ENCODE data around the gene TRIM13. TPM values are rescaled to one million over a fixed set of nuclear protein-coding genes. Genes with fewer than 3 reads are reported as not detected.

Gene TRIM13
- polyA plus RNA-seq, 2 donors = 22.1 to 25.1 TPM

DNA sequence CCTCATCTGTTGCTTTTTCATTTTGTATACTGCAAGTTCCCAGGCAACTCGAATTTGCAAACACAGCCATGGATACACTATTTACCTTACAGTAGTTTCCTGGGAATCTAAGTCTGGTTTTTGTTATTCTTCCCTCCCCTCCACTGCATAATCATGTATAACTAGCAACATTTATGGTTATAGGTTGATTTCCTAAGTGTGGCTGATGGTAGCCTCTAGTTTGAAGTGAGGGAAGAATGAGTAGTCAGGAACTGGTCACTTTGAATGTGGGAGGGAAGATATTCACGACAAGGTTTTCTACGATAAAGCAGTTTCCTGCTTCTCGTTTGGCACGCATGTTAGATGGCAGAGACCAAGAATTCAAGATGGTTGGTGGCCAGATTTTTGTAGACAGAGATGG lies 18.4 kb downstream of the TRIM13 start, which contains the start of gene KCNRG:
TSS of gene KCNRG (plus strand) at position 187 of the 400 bp plus-strand sequence. CDS start at position 237, 50 bp downstream.
- Histone ChIP-seq H3K27me3 (ENCODE audit: control insufficient read depth in 1 of 2, insufficient read depth in 2 of 2, low read length in 2 of 2) (no peaks in the 10 kb centered on the region), H3K27ac (ENCODE audit: low read depth in 2 of 2, low read length in 1 of 2) (peak within 1 kb of the TSS in 1 of 2 donors; percentile 30), H3K4me3 (ENCODE audit: low read depth in 1 of 2, low read length in 2 of 2) (no peak within 1 kb of the TSS), H3K36me3 (ENCODE audit: control insufficient read depth in 2 of 2, insufficient read depth in 2 of 2, low read length in 1 of 2) (peaks cover 0 to 11% of the 10 kb centered on the region in 2 donors), H3K9me3 (ENCODE audit: control insufficient read depth in 2 of 2, insufficient read depth in 1 of 2, low read depth in 1 of 2, low read length in 1 of 2) (no peaks in the 10 kb centered on the region), H3K4me1 (ENCODE audit: control insufficient read depth in 2 of 2, insufficient read depth in 2 of 2, low read length in 1 of 2) (no peaks in the 10 kb centered on the region)
- WGBS, 2 donors = 48 to 55% methylated on average over 5 of the region's 5 CpGs

DNA sequence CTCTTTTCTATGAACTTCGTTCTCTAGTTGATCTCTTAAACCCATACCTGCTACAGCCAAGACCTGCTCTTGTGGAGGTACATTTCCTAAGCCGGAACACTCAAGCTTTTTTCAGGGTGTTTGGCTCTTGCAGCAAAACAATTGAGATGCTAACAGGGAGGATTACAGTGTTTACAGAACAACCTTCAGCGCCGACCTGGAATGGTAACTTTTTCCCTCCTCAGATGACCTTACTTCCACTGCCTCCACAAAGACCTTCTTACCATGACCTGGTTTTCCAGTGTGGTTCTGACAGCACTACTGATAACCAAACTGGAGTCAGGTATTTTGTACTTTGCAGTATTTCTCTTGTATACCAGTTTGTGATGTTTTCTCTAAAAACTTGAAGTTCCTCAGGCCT lies 18.9 kb downstream of the TRIM13 start:
- no peaks in the 10 kb centered on the region for H3K4me1 ChIP-seq (ENCODE audit: control insufficient read depth in 2 of 2, insufficient read depth in 2 of 2, low read length in 1 of 2)
- peak overlapping the region in 1 of 2 donors; percentile 30 for H3K27ac ChIP-seq (ENCODE audit: low read depth in 2 of 2, low read length in 1 of 2)
- H3K27me3 ChIP-seq (ENCODE audit: control insufficient read depth in 1 of 2, insufficient read depth in 2 of 2, low read length in 2 of 2) = no peaks in the 10 kb centered on the region
- H3K9me3 ChIP-seq (ENCODE audit: control insufficient read depth in 2 of 2, insufficient read depth in 1 of 2, low read depth in 1 of 2, low read length in 1 of 2) = no peaks in the 10 kb centered on the region
- H3K4me3 ChIP-seq (ENCODE audit: low read depth in 1 of 2, low read length in 2 of 2) = no peak overlapping the region
- 67 to 73% methylated on average over 4 of the region's 4 CpGs for WGBS, 2 donors
- peaks cover 0 to 11% of the 10 kb centered on the region in 2 donors for H3K36me3 ChIP-seq (ENCODE audit: control insufficient read depth in 2 of 2, insufficient read depth in 2 of 2, low read length in 1 of 2)

DNA sequence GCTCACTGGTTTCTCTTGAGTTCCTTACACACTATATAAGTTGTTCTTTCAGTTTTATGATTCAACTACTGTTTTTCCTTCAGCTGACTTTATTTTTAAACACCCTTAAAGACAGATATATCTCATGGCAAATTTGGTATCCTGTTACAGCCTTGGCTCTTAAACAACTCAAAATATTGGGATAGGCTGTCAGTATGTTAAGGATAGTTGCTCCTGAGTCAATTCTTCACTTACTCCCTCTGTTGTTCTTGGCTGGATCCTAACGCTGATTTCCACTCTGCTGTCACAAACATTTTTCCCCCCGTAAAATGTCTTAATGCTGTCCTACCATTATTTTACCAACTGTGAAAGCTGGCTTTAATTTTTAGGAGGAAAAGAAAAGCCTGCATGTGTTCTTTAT lies 19.6 kb downstream of the TRIM13 start:
- Histone ChIP-seq H3K4me3 (ENCODE audit: low read depth in 1 of 2, low read length in 2 of 2) (no peak overlapping the region), H3K27ac (ENCODE audit: low read depth in 2 of 2, low read length in 1 of 2) (no peak overlapping the region), H3K4me1 (ENCODE audit: control insufficient read depth in 2 of 2, insufficient read depth in 2 of 2, low read length in 1 of 2) (no peaks in the 10 kb centered on the region), H3K36me3 (ENCODE audit: control insufficient read depth in 2 of 2, insufficient read depth in 2 of 2, low read length in 1 of 2) (peaks cover 0 to 11% of the 10 kb centered on the region in 2 donors), H3K27me3 (ENCODE audit: control insufficient read depth in 1 of 2, insufficient read depth in 2 of 2, low read length in 2 of 2) (no peaks in the 10 kb centered on the region), H3K9me3 (ENCODE audit: control insufficient read depth in 2 of 2, insufficient read depth in 1 of 2, low read depth in 1 of 2, low read length in 1 of 2) (no peaks in the 10 kb centered on the region)
- WGBS, 2 donors = 73 to 74% methylated on average over 2 of the region's 2 CpGs

DNA sequence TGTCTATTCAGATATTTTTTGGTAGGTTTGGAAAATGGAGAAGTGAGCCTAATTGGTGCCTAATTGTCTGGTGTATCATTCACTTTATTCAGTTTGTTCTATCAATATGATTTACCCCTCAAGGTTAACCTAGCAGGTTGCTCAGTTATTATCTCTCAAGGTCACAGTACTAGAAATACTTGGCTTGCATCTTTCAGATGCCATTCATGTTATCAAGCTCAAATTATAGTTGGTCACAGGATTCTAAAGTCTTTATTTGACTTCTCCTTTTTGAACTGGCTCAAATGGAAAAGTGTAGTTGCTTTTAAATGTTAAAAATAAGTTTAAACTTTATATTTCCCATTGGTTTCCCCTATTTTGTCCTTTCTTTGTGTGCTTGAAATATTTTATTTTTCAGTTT lies 21.0 kb downstream of the TRIM13 start:
- Histone ChIP-seq H3K36me3 (ENCODE audit: control insufficient read depth in 2 of 2, insufficient read depth in 2 of 2, low read length in 1 of 2) (peaks cover 0 to under 1% of the 10 kb centered on the region in 2 donors), H3K27me3 (ENCODE audit: control insufficient read depth in 1 of 2, insufficient read depth in 2 of 2, low read length in 2 of 2) (no peaks in the 10 kb centered on the region), H3K4me3 (ENCODE audit: low read depth in 1 of 2, low read length in 2 of 2) (no peak overlapping the region), H3K9me3 (ENCODE audit: control insufficient read depth in 2 of 2, insufficient read depth in 1 of 2, low read depth in 1 of 2, low read length in 1 of 2) (no peaks in the 10 kb centered on the region), H3K4me1 (ENCODE audit: control insufficient read depth in 2 of 2, insufficient read depth in 2 of 2, low read length in 1 of 2) (no peaks in the 10 kb centered on the region), H3K27ac (ENCODE audit: low read depth in 2 of 2, low read length in 1 of 2) (no peak overlapping the region)

DNA sequence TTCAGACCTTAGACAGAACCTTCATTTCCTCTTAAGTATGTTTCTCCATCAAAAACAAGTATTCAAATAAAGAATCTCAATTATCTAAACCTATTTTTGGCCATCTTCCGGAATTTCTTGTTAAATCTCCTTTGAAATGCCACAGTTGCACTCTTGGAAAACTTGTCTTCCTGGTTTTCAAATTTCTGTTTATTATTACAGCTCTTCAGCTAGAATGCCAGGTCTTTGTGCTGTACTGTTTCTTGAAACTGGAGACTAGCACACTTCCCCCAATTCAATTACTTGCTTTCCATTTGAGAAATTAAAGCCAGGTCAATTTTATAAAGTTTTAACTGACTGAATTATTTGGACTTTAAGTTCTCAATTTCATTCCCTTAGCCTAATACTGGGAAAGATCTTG lies 28.6 kb downstream of the TRIM13 start:
- no peak overlapping the region for H3K27ac ChIP-seq (ENCODE audit: low read depth in 2 of 2, low read length in 1 of 2)
- 32 to 47% methylated on average over 1 of the region's 1 CpG for WGBS, 2 donors

DNA sequence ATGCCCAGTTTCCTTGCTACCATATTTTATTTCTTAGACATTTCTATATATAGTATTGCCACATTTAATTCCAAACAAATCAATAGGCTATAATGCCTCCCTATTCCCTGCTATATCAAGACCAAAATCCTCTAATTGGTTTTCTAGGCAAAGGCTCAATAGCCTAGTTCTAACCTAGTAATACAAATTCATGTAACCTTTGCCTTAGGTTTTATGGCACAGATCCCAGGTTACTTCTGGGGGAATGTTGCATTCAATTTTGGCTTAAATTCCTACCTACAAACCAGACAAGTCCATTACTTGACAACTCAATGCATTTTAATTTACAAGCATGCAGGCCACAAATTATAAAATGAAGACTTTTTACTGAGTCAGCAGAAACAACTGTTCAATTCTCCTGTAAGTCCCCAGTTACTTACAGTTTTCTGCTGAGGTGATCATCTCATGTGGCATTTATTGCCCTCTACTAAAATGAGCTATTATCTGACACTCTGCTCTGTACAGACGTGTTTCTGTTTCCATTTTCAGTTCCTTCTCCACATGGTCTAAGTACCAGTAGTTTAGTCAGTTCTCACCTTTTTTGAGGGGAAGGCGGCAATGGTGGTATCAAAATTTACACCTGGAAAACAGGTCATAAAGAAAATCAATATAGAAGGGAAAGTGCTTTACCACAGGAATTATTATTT lies 30.1 kb downstream of the TRIM13 start:
- H3K9me3 ChIP-seq (ENCODE audit: control insufficient read depth in 2 of 2, insufficient read depth in 1 of 2, low read depth in 1 of 2, low read length in 1 of 2) = no peaks in the 10 kb centered on the region
- H3K36me3 ChIP-seq (ENCODE audit: control insufficient read depth in 2 of 2, insufficient read depth in 2 of 2, low read length in 1 of 2) = no peaks in the 10 kb centered on the region
- 87 to 90% methylated on average over 2 of the region's 2 CpGs for WGBS, 2 donors
- H3K4me1 ChIP-seq (ENCODE audit: control insufficient read depth in 2 of 2, insufficient read depth in 2 of 2, low read length in 1 of 2) = no peaks in the 10 kb centered on the region
- H3K27ac ChIP-seq (ENCODE audit: low read depth in 2 of 2, low read length in 1 of 2) = no peak overlapping the region
- H3K4me3 ChIP-seq (ENCODE audit: low read depth in 1 of 2, low read length in 2 of 2) = no peak overlapping the region
- no peaks in the 10 kb centered on the region for H3K27me3 ChIP-seq (ENCODE audit: control insufficient read depth in 1 of 2, insufficient read depth in 2 of 2, low read length in 2 of 2)

More for the DNA sequence above, 28.6 kb downstream of the TRIM13 start:
- H3K4me1 ChIP-seq (ENCODE audit: control insufficient read depth in 2 of 2, insufficient read depth in 2 of 2, low read length in 1 of 2) = no peaks in the 10 kb centered on the region
- no peak overlapping the region for H3K4me3 ChIP-seq (ENCODE audit: low read depth in 1 of 2, low read length in 2 of 2)
- H3K9me3 ChIP-seq (ENCODE audit: control insufficient read depth in 2 of 2, insufficient read depth in 1 of 2, low read depth in 1 of 2, low read length in 1 of 2) = no peaks in the 10 kb centered on the region
- no peaks in the 10 kb centered on the region for H3K36me3 ChIP-seq (ENCODE audit: control insufficient read depth in 2 of 2, insufficient read depth in 2 of 2, low read length in 1 of 2)
- no peaks in the 10 kb centered on the region for H3K27me3 ChIP-seq (ENCODE audit: control insufficient read depth in 1 of 2, insufficient read depth in 2 of 2, low read length in 2 of 2)

DNA sequence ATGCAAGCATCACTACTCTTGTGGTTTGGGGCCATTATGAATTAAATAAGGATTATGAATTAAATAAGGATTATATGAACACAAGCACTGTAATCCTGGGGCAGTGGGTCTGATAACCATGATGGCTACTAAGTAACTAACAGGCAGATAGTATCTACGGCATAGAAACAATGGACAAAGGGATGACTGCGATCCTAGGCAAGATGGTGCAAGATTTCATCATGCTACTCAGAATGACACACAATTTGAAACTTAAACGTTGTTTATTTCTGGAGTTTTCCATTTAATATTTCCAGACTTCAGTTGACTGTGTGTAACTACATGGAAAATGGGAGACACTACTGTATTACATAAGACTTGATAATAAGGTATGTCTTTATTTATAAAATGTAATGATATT lies 33.5 kb downstream of the TRIM13 start:
- 90 to 92% methylated on average over 3 of the region's 3 CpGs for WGBS, 2 donors
- Histone ChIP-seq H3K27me3 (ENCODE audit: control insufficient read depth in 1 of 2, insufficient read depth in 2 of 2, low read length in 2 of 2) (no peaks in the 10 kb centered on the region), H3K27ac (ENCODE audit: low read depth in 2 of 2, low read length in 1 of 2) (no peak overlapping the region), H3K4me1 (ENCODE audit: control insufficient read depth in 2 of 2, insufficient read depth in 2 of 2, low read length in 1 of 2) (no peaks in the 10 kb centered on the region), H3K4me3 (ENCODE audit: low read depth in 1 of 2, low read length in 2 of 2) (no peak overlapping the region), H3K9me3 (ENCODE audit: control insufficient read depth in 2 of 2, insufficient read depth in 1 of 2, low read depth in 1 of 2, low read length in 1 of 2) (no peaks in the 10 kb centered on the region), H3K36me3 (ENCODE audit: control insufficient read depth in 2 of 2, insufficient read depth in 2 of 2, low read length in 1 of 2) (no peaks in the 10 kb centered on the region)

DNA sequence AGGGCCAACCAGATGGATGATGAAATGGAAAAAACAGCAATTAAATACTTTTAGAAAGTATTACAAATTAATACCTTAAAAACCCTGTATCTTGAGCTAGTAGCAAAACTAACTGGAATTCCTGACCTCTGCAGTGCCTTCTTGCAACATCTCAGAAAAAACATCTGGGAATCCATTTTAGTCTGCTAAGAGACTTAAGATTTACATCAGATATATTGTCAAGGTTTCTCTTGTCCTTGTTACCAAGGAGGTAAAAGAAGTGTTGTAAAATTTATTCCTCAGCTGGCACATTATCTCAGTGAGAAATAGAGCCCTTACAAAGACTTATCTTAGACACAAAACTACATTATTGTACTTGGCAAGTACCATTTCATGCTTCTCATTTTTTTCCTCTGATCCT lies 36.9 kb downstream of the TRIM13 start:
- H3K9me3 ChIP-seq (ENCODE audit: control insufficient read depth in 2 of 2, insufficient read depth in 1 of 2, low read depth in 1 of 2, low read length in 1 of 2) = no peaks in the 10 kb centered on the region

DNA sequence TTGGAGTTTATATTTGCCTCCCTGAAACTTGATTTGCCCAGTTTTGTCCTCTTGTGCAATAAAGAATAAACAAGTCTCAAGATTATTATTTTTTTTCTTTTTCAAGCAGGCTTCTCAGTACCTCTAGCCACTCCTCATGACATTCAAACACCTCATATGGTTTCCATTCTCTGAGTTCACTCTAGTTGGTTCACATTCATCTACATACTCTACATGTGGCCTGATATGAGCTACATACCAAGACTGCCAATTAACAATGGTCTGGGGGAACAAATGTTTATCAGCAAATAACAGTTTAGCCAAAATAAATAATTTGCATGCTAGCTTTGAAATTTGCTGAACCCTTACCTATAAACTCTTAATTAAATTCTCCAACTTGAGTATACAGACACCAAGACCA lies 40.9 kb downstream of the TRIM13 start:
- Histone ChIP-seq H3K4me3 (ENCODE audit: low read depth in 1 of 2, low read length in 2 of 2) (no peak overlapping the region), H3K4me1 (ENCODE audit: control insufficient read depth in 2 of 2, insufficient read depth in 2 of 2, low read length in 1 of 2) (no peaks in the 10 kb centered on the region), H3K27me3 (ENCODE audit: control insufficient read depth in 1 of 2, insufficient read depth in 2 of 2, low read length in 2 of 2) (no peaks in the 10 kb centered on the region), H3K36me3 (ENCODE audit: control insufficient read depth in 2 of 2, insufficient read depth in 2 of 2, low read length in 1 of 2) (no peaks in the 10 kb centered on the region), H3K27ac (ENCODE audit: low read depth in 2 of 2, low read length in 1 of 2) (no peak overlapping the region), H3K9me3 (ENCODE audit: control insufficient read depth in 2 of 2, insufficient read depth in 1 of 2, low read depth in 1 of 2, low read length in 1 of 2) (no peaks in the 10 kb centered on the region)

More for the DNA sequence above, 36.9 kb downstream of the TRIM13 start:
- Histone ChIP-seq H3K4me3 (ENCODE audit: low read depth in 1 of 2, low read length in 2 of 2) (no peak overlapping the region), H3K27me3 (ENCODE audit: control insufficient read depth in 1 of 2, insufficient read depth in 2 of 2, low read length in 2 of 2) (no peaks in the 10 kb centered on the region), H3K27ac (ENCODE audit: low read depth in 2 of 2, low read length in 1 of 2) (no peak overlapping the region), H3K36me3 (ENCODE audit: control insufficient read depth in 2 of 2, insufficient read depth in 2 of 2, low read length in 1 of 2) (no peaks in the 10 kb centered on the region), H3K4me1 (ENCODE audit: control insufficient read depth in 2 of 2, insufficient read depth in 2 of 2, low read length in 1 of 2) (no peaks in the 10 kb centered on the region)

DNA sequence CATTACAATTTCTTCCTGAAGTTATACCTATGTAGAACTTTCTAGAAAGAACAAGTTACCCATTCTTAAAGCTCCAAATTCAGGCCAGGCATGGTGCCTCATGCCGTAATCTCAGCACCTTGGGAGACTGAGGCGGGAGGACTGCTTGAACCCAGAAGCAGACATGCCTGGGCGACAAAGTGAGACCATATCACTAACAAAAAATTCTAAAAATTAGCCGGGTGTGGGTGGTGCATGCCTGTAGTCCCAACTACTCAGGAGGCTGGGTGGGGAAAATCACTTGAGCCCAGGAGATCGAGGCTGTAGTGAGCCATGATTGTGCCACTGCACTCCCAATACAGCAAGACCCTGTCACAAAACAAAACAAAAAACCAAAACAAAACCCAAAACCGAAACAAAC lies 41.4 kb downstream of the TRIM13 start:
- Histone ChIP-seq H3K4me1 (ENCODE audit: control insufficient read depth in 2 of 2, insufficient read depth in 2 of 2, low read length in 1 of 2) (no peaks in the 10 kb centered on the region), H3K27ac (ENCODE audit: low read depth in 2 of 2, low read length in 1 of 2) (no peak overlapping the region), H3K36me3 (ENCODE audit: control insufficient read depth in 2 of 2, insufficient read depth in 2 of 2, low read length in 1 of 2) (no peaks in the 10 kb centered on the region), H3K4me3 (ENCODE audit: low read depth in 1 of 2, low read length in 2 of 2) (no peak overlapping the region), H3K9me3 (ENCODE audit: control insufficient read depth in 2 of 2, insufficient read depth in 1 of 2, low read depth in 1 of 2, low read length in 1 of 2) (no peaks in the 10 kb centered on the region), H3K27me3 (ENCODE audit: control insufficient read depth in 1 of 2, insufficient read depth in 2 of 2, low read length in 2 of 2) (no peaks in the 10 kb centered on the region)
- WGBS, 2 donors = 98% methylated on average over 6 of the region's 6 CpGs

All from esophagus (tissue), 2 donors.